SJCRH30 (cell line): ENCODE data around the gene TMEM40. TPM values are rescaled to one million over a fixed set of nuclear protein-coding genes. Genes with fewer than 3 reads are reported as not detected.
"Not testable (repeated sequence)": the region's sequence is repeated elsewhere in the genome, so short reads cannot be mapped to it uniquely, and the experiment has no call there.

Source experiments
- DNase-seq, 2 experiments: peaks; one replicate each; pipeline ENCODE4 v3.0.0-alpha.2; 2015 to 2020
- H3K27ac ChIP-seq: fragments of 250-450 bp; sonication (Bioruptor Pico); 2 replicates; pipeline ENCODE4 v1.5.1; 2020; ENCODE audit warnings: mild to moderate bottlenecking, moderate library complexity
- H3K27me3 ChIP-seq: fragments of 250-450 bp; sonication (Bioruptor Pico); 2 replicates; pipeline ENCODE4 v1.5.1; 2020; ENCODE audit warnings: mild to moderate bottlenecking, moderate library complexity
- H3K36me3 ChIP-seq: fragments of 250-450 bp; sonication (Bioruptor Pico); 2 replicates; pipeline ENCODE4 v1.5.1; 2020; ENCODE audit warnings: mild to moderate bottlenecking, moderate library complexity
- H3K4me1 ChIP-seq: fragments of 250-450 bp; sonication (Bioruptor Pico); 2 replicates; pipeline ENCODE4 v1.5.1; 2020; ENCODE audit warnings: mild to moderate bottlenecking, moderate library complexity
- H3K4me3 ChIP-seq: fragments of 250-450 bp; sonication (Bioruptor Pico); 2 replicates; pipeline ENCODE4 v1.5.1; 2020; ENCODE audit warnings: mild to moderate bottlenecking, moderate library complexity
- H3K9me3 ChIP-seq: fragments of 250-450 bp; sonication (Bioruptor Pico); replicated peaks from 2 replicates; pipeline ENCODE4 v1.5.1; 2020; ENCODE audit warnings: mild to moderate bottlenecking, moderate library complexity
- total RNA-seq: library from RNA; depleted of rRNA; stranded (reverse); fragments of >200 nt; shearing (Covaris generic); gene quantifications from 2 replicates; pipeline ENCODE4 v1.2.3, GENCODE V29; 2014

The TMEM40 gene
- total RNA-seq, 1 experiment from 2014 or later, result 0.10 TPM

DNA sequence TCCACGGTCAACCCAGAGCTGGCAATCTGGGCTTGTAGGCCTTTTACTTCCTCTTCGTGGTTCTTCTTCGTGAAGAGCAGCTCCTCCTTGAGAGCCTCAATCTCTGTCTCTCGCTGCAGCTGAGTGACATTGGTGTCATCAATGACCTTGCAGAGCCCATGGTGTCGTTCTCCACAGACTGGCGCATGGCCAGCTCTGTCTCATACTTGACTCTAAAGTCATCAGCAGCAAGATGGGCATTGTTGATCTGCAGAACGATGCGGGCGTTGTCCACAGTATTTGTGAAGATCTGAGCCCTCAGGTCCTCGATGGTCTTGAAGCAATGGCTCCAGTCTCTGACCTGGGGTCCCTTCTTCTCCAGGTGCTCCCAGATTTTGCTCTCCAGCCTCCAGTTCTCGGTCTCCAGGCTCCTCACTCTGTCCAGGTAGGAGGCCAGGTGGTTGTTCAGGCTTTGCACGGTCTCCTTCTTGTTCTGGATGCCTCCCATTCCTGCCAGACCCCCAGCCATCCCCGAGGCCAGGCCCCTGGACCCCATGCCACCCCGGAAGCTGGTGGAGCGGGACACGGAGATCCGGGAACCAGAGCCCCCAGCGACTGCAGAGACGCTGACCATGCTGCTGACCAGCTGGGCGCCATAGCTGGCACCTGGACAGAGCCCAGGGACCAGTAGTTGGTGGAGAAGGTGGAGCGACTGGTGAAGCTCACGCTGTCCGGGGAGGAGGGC, 29.1 kb upstream of the TMEM40 start:
- H3K27ac ChIP-seq, H3K9me3 ChIP-seq, H3K4me3 ChIP-seq, DNase-seq, H3K36me3 ChIP-seq, H3K27me3 ChIP-seq, H3K4me1 ChIP-seq: not testable (repeated sequence)

DNA sequence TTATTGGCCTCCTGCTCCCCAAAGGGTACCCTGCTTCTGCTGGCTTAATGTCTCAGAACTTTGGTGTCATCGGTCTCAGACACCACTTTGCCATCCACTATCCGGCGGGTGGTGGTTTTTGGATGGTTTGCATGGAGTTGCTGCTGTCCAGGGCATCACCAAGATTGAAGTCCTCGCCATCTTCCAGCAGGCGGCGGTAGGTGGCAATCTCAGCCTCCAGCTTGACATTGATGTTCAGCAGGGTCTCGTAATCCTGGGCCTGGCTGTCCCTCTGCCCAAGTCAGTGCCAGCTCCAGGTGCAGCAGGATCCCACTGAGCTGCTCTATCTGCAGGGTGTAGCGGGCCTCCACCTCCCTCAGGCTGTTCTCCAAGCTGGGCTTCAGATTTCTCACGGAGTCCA, 28.3 kb upstream of the TMEM40 start:
- not testable (repeated sequence) for H3K4me1 ChIP-seq, H3K9me3 ChIP-seq, H3K27me3 ChIP-seq, H3K27ac ChIP-seq, H3K4me3 ChIP-seq, H3K36me3 ChIP-seq
- DNase-seq, result peak; percentile 50 to 64

- H3K9me3 ChIP-seq, result no peaks in the 10 kb centered on the region
These were observed 26.0 kb upstream of the TMEM40 start for GRCh38 chr3:12785096-12785495.

GRCh38 chr3:12782172-12782815, 23.2 kb upstream of the TMEM40 start:
- no peaks in the 10 kb centered on the region; the same call in 1 of the 2 replicates for H3K27me3 ChIP-seq
- no peak overlapping the region for H3K27ac ChIP-seq
- no peak overlapping the region for H3K4me3 ChIP-seq
- H3K4me1 ChIP-seq, result no peaks in the 10 kb centered on the region
- H3K9me3 ChIP-seq, result no peaks in the 10 kb centered on the region
- no peak for DNase-seq
- H3K36me3 ChIP-seq, result no peaks in the 10 kb centered on the region

More at GRCh38 chr3:12785096-12785495, 26.0 kb upstream of the TMEM40 start:
- no peak overlapping the region for H3K4me3 ChIP-seq
- no peaks in the 10 kb centered on the region for H3K4me1 ChIP-seq
- no peaks in the 10 kb centered on the region; the same call in 1 of the 2 replicates for H3K27me3 ChIP-seq
- no peaks in the 10 kb centered on the region for H3K36me3 ChIP-seq
- no peak for DNase-seq
- no peak overlapping the region for H3K27ac ChIP-seq

DNA sequence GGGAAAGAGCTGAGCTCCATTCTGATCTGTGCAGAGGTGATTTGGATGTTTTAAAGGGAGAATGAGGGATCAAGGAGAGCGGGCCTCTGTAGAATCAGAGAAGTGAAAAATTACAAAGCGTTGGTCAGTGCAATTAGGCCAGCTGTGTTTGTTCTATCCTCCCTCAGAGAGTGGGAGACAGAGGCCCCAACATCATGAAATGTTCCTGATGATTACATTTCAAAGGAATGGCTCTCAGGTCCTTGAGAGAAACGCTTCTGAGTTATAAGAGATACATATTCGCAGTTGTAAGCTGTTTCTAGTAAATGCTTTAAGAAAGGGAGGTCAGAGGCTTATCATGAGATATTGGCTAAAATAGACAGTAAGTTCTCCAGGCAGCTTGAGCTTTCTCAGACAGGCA, 21.7 kb upstream of the TMEM40 start:
- no peak for DNase-seq

DNA sequence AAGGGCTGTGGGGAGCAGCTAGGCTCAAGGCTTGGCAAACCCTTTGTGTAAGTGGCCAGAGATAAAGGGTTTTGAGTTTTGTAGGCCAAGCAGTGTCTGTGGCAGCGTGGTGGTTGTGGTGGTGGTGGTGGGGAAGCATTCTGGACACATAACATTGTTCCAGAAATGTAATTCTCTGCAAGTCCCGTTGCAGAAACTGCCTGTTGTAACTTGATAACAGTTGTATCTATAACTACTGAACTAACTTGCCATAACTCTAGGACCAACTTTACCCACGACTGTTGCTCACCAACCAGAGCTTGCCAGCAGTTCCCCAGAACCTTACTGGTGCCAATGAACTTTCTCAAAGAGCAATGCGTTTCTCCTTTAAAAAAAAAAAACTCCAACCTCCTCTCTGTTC, 18.1 kb upstream of the TMEM40 start:
- no peak for DNase-seq
- Histone ChIP-seq H3K36me3 (no peaks in the 10 kb centered on the region), H3K27me3 (no peaks in the 10 kb centered on the region), H3K27ac (no peak overlapping the region), H3K4me3 (no peak overlapping the region), H3K9me3 (no peaks in the 10 kb centered on the region), H3K4me1 (no peaks in the 10 kb centered on the region)

More for the DNA sequence above, 21.7 kb upstream of the TMEM40 start:
- no peaks in the 10 kb centered on the region; the same call in 1 of the 2 replicates for H3K27me3 ChIP-seq
- no peaks in the 10 kb centered on the region for H3K36me3 ChIP-seq
- H3K27ac ChIP-seq, result no peak overlapping the region
- no peaks in the 10 kb centered on the region for H3K9me3 ChIP-seq
- no peaks in the 10 kb centered on the region for H3K4me1 ChIP-seq
- H3K4me3 ChIP-seq, result no peak overlapping the region

- not testable (repeated sequence) for H3K9me3 ChIP-seq, H3K36me3 ChIP-seq, DNase-seq
These were observed 16.9 kb upstream of the TMEM40 start for GRCh38 chr3:12775970-12776369.

DNA sequence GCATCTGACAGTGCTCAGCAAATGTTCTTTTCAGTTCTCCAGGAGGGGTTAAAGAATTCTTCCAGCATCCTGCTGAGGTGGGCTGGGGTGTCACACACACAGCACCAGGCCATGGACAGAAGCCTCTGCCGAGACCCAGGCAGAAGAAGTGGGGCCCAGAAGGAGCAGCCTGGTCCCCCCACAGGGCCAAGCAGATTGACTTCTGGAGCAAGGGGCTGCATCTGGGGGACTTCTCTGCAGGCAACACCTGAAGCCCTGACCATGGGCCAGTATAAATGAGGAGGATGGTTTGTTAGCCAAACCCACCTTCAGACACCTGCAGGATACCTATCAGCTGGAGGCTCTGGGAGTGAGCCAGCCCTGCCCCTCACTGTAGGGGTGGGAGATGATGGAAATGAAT, 16.2 kb upstream of the TMEM40 start:
- H3K9me3 ChIP-seq, result no peaks in the 10 kb centered on the region
- no peaks in the 10 kb centered on the region for H3K27me3 ChIP-seq
- no peak for DNase-seq
- no peak overlapping the region for H3K4me3 ChIP-seq
- H3K4me1 ChIP-seq, result no peaks in the 10 kb centered on the region
- no peak overlapping the region for H3K27ac ChIP-seq
- no peaks in the 10 kb centered on the region for H3K36me3 ChIP-seq

More at GRCh38 chr3:12775970-12776369, 16.9 kb upstream of the TMEM40 start:
- H3K27ac ChIP-seq, H3K27me3 ChIP-seq, H3K4me1 ChIP-seq, H3K4me3 ChIP-seq: not testable (repeated sequence)

DNA sequence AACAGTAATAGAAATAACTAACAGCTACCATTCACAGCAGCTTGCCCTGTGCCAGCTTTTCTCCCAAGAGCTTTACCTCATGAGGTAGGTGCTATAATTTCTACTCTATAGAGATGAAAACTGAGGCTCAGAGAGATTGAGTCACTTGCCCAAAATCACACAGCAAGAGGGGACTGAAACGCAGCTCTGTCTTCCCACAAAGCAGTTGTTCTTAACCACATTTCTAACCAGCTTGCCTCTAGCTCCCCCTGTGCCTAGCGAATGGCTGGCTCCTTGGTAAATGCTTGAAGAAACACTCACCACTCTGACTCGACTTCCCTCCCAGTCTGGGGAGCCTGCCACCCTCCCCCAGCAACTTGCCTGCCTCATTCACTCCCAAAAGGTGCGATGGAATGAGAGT, 15.6 kb upstream of the TMEM40 start:
- Histone ChIP-seq H3K9me3 (no peaks in the 10 kb centered on the region), H3K4me3 (no peak overlapping the region), H3K27me3 (no peaks in the 10 kb centered on the region), H3K27ac (no peak overlapping the region), H3K4me1 (no peaks in the 10 kb centered on the region), H3K36me3 (no peaks in the 10 kb centered on the region)
- DNase-seq, result no peak

- H3K9me3 ChIP-seq, result no peaks in the 10 kb centered on the region
- no peaks in the 10 kb centered on the region for H3K36me3 ChIP-seq
- H3K4me1 ChIP-seq, result no peaks in the 10 kb centered on the region
- H3K27me3 ChIP-seq, result no peaks in the 10 kb centered on the region
- no peak for DNase-seq
- H3K4me3 ChIP-seq, result no peak overlapping the region
- H3K27ac ChIP-seq, result no peak overlapping the region
These were observed 14.6 kb upstream of the TMEM40 start for GRCh38 chr3:12773710-12774086.

GRCh38 chr3:12773030-12773709, 14.1 kb upstream of the TMEM40 start:
- Histone ChIP-seq H3K36me3 (no peaks in the 10 kb centered on the region), H3K4me3 (no peak overlapping the region), H3K27me3 (no peaks in the 10 kb centered on the region), H3K9me3 (no peaks in the 10 kb centered on the region), H3K4me1 (no peaks in the 10 kb centered on the region), H3K27ac (no peak overlapping the region)
- no peak for DNase-seq

- DNase-seq, result no peak
- Histone ChIP-seq H3K9me3 (no peaks in the 10 kb centered on the region), H3K4me1 (no peaks in the 10 kb centered on the region), H3K27me3 (no peaks in the 10 kb centered on the region), H3K36me3 (no peaks in the 10 kb centered on the region), H3K4me3 (no peak overlapping the region), H3K27ac (no peak overlapping the region)
These were observed 13.4 kb upstream of the TMEM40 start for GRCh38 chr3:12772462-12772861.

GRCh38 chr3:12771236-12771635, 12.2 kb upstream of the TMEM40 start:
- no peaks in the 10 kb centered on the region for H3K9me3 ChIP-seq
- peaks cover 5% of the 10 kb centered on the region; the same call in 1 of the 2 replicates for H3K4me1 ChIP-seq
- no peak overlapping the region for H3K27ac ChIP-seq
- no peaks in the 10 kb centered on the region for H3K27me3 ChIP-seq
- no peaks in the 10 kb centered on the region for H3K36me3 ChIP-seq
- no peak for DNase-seq
- no peak overlapping the region for H3K4me3 ChIP-seq

DNA sequence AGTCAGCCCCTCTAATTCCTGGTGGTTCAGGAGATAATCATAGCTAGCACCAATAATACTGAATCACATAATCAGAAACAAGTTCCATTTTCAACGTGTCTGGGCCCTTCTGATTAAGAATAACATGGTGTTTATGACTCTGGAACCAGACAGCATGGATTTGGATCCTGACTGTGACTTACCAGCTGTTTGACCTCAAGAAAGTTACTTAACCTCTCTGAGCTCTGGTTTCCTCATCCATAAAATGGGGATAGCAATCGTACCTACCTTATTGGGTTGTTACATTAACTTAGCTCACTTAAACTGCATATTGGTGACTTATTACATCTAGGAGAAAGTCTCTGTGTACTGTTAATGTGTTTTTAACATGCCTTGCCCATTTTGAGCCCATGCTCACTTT, 10.7 kb upstream of the TMEM40 start:
- Histone ChIP-seq H3K4me1 (peaks cover 5% of the 10 kb centered on the region; the same call in 1 of the 2 replicates), H3K27ac (no peak overlapping the region), H3K4me3 (no peak overlapping the region), H3K9me3 (no peaks in the 10 kb centered on the region), H3K27me3 (no peaks in the 10 kb centered on the region), H3K36me3 (no peaks in the 10 kb centered on the region)
- DNase-seq, result no peak
